Panc1 (cell line): ENCODE results near the gene MGAT5. TPM values are rescaled to one million over a fixed set of nuclear protein-coding genes. Genes with fewer than 3 reads are reported as not detected.

Experiments
- ATAC-seq: fragments of 200-7000 bp; cut with Tn5 transposase; 2 replicates; pipeline ENCODE4 v1.9.1; 2020; ENCODE audit warnings: mild to moderate bottlenecking, moderate library complexity
- BruUV-seq: library from RNA; stranded (reverse); fragments of 400-500 nt; replicated peaks from 2 replicates; lab custom pipeline; 2021; lab: Mats Ljungman, UMichigan
- CTCF ChIA-PET: fragments of 300-600 bp; sonication (Branson Sonifier 250); formaldehyde crosslinking; loops from one replicate; lab custom pipeline; 2022; ENCODE audit warnings: antibody characterized with exemption; lab: Charles Lee
- POLR2A ChIA-PET: fragments of 300-600 bp; sonication (Branson Sonifier 250); formaldehyde crosslinking; loops from one replicate; lab custom pipeline; 2022; ENCODE audit warnings: antibody characterized with exemption; lab: Charles Lee
- DNase-seq: peaks from one replicate; pipeline ENCODE4 v3.0.0-alpha.2; 2010; ENCODE audit warnings: low read depth, low spot score
- H3K27ac ChIP-seq: 2 replicates; pipeline ENCODE4 v1.5.1; 2011; ENCODE audit warnings: mild to moderate bottlenecking, low read length, inconsistent platforms
- H3K27me3 ChIP-seq: fragments of 200-500 bp; sonication (Bioruptor generic); 2 replicates; pipeline ENCODE4 v1.6.0; 2014; ENCODE audit warnings: low read length, inconsistent platforms; ENCODE audit not compliant: control insufficient read depth, insufficient read depth
- H3K36me3 ChIP-seq: fragments of 200-500 bp; sonication (Bioruptor generic); 2 replicates; pipeline ENCODE4 v1.5.1; 2014; ENCODE audit warnings: inconsistent platforms, mild to moderate bottlenecking, low read length, moderate library complexity; ENCODE audit not compliant: control insufficient read depth, insufficient read depth
- H3K4me1 ChIP-seq: 2 replicates; pipeline ENCODE4 v1.5.1; 2011; ENCODE audit warnings: inconsistent platforms, mild to moderate bottlenecking, low read length, moderate library complexity; ENCODE audit not compliant: control insufficient read depth, insufficient read depth
- H3K4me3 ChIP-seq, 2 experiments: 2 replicates each; pipeline ENCODE4 v1.5.1; 2011 to 2012; ENCODE audit warnings: low read depth in 2 of 2, low read length in 2 of 2, mild to moderate bottlenecking in 2 of 2, inconsistent platforms in 1 of 2, moderate library complexity in 1 of 2
- H3K9me3 ChIP-seq: fragments of 200-500 bp; sonication (Bioruptor generic); 2 replicates; pipeline ENCODE4 v1.5.1; 2014; ENCODE audit warnings: low read depth, mild to moderate bottlenecking, inconsistent platforms, low read length, moderate library complexity; ENCODE audit not compliant: control insufficient read depth, insufficient read depth
- POLR2AphosphoS5 ChIP-seq: IDR thresholded peaks from 2 replicates; pipeline ENCODE4 v1.6.1; 2012; ENCODE audit warnings: mild to moderate bottlenecking, low read depth, low read length, moderate library complexity
- SIN3A ChIP-seq: IDR thresholded peaks from 2 replicates; pipeline ENCODE4 v1.6.1; 2012; ENCODE audit warnings: low read depth, mild to moderate bottlenecking, low read length, moderate library complexity, borderline replicate concordance; ENCODE audit not compliant: insufficient read depth
- TCF7L2 ChIP-seq: IDR thresholded peaks from 2 replicates; pipeline ENCODE4 v1.6.1; 2011; ENCODE audit warnings: mild to moderate bottlenecking, low read depth, low read length, inconsistent platforms
- in situ Hi-C: cut with HindIII; loops from 2 replicates; pipeline ENCODE4 v1.10.0; 2016; ENCODE audit warnings: low sequenced_read_pairs, low pct_unique_long_range_greater_than_20kb
- intact Hi-C: fragments of 100-400 bp; cut with micrococcal nuclease; formaldehyde crosslinking; loops from one replicate; pipeline ENCODE4 v1.10.0; 2022; ENCODE audit not compliant: unreplicated experiment
- total RNA-seq: library from RNA; stranded (reverse); gene quantifications from one replicate; pipeline ENCODE4 v1.2.1, GENCODE V29; 2021; ENCODE audit not compliant: unreplicated experiment
- TF ChIP-seq, protein P1 (sequence below), 2 experiments: IDR thresholded peaks; 2 replicates each; pipeline ENCODE4 v1.6.1; 2011 to 2012; ENCODE audit warnings: low read depth in 2 of 2, control low read depth in 1 of 2, low read length in 1 of 2, mild to moderate bottlenecking in 1 of 2, moderate library complexity in 1 of 2; ENCODE audit not compliant: insufficient read depth in 1 of 2
- TF ChIP-seq, protein P2 (sequence below): fragments of 450-650 bp; IDR thresholded peaks from 2 replicates; pipeline ENCODE4 v1.5.1; 2017; ENCODE audit warnings: mild to moderate bottlenecking

The MGAT5 gene
- total RNA-seq, 1 experiment from 2014 or later = 22.1 TPM

DNA sequence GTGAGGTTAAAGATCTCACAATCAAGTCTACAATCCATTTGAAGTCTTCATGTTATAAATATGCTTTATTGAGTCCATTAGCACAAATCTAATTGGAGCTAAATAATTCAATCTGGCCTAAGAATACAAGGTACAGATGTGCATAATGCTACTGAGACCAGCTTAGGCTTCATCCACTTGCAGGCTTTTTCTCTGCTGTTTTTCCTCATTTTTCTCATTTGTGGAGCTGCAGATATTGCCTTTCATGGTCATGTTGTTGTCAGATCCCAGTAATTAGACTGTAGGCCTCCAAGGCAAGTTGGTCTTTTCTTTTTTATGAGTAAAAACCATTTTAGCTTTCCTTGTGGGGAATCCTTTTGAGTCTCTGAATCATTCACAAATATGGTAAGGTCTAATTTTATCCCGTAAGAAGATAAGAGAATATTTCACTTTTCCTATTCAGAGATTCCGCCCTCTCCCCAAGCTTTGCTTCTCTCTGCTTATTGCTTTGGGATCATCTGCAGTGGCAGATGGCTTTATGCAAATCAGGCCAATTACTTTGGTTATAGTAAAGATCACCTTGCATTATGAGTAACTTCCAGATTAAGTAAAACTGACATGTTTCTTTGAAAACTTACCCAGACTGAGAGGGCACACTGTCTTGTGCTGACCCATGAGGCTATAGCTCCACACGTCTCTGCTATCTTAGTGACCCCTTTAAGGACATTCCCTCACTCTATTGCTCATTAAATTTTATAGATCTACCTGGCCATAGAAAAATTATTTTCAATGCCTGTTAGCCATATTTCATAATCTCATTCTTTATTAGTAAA lies 80.9 kb downstream of the MGAT5 start:
- intact Hi-C loops (no loop called here), in situ Hi-C loops (no loop called here)
- ATAC-seq (no peak), DNase-seq (no peak)
- no peak overlapping the region for H3K4me3 ChIP-seq
- no peaks in the 10 kb centered on the region for H3K9me3 ChIP-seq
- no peak overlapping the region for H3K27ac ChIP-seq
- ChIA-PET POLR2A (no interaction called here), CTCF (no interaction called here)
- H3K27me3 ChIP-seq = no peaks in the 10 kb centered on the region
- H3K4me1 ChIP-seq = no peaks in the 10 kb centered on the region
- TF ChIP-seq SIN3A = no peak
- TF ChIP-seq TCF7L2 = no peak
- TF ChIP-seq, protein P1, sequence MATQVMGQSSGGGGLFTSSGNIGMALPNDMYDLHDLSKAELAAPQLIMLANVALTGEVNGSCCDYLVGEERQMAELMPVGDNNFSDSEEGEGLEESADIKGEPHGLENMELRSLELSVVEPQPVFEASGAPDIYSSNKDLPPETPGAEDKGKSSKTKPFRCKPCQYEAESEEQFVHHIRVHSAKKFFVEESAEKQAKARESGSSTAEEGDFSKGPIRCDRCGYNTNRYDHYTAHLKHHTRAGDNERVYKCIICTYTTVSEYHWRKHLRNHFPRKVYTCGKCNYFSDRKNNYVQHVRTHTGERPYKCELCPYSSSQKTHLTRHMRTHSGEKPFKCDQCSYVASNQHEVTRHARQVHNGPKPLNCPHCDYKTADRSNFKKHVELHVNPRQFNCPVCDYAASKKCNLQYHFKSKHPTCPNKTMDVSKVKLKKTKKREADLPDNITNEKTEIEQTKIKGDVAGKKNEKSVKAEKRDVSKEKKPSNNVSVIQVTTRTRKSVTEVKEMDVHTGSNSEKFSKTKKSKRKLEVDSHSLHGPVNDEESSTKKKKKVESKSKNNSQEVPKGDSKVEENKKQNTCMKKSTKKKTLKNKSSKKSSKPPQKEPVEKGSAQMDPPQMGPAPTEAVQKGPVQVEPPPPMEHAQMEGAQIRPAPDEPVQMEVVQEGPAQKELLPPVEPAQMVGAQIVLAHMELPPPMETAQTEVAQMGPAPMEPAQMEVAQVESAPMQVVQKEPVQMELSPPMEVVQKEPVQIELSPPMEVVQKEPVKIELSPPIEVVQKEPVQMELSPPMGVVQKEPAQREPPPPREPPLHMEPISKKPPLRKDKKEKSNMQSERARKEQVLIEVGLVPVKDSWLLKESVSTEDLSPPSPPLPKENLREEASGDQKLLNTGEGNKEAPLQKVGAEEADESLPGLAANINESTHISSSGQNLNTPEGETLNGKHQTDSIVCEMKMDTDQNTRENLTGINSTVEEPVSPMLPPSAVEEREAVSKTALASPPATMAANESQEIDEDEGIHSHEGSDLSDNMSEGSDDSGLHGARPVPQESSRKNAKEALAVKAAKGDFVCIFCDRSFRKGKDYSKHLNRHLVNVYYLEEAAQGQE (IDR thresholded peaks at IDR 0.05; ENCODE audit: insufficient read depth in 1 of 2, low read depth in 2 of 2, low read length in 1 of 2) = no peak
- TF ChIP-seq, protein P2, sequence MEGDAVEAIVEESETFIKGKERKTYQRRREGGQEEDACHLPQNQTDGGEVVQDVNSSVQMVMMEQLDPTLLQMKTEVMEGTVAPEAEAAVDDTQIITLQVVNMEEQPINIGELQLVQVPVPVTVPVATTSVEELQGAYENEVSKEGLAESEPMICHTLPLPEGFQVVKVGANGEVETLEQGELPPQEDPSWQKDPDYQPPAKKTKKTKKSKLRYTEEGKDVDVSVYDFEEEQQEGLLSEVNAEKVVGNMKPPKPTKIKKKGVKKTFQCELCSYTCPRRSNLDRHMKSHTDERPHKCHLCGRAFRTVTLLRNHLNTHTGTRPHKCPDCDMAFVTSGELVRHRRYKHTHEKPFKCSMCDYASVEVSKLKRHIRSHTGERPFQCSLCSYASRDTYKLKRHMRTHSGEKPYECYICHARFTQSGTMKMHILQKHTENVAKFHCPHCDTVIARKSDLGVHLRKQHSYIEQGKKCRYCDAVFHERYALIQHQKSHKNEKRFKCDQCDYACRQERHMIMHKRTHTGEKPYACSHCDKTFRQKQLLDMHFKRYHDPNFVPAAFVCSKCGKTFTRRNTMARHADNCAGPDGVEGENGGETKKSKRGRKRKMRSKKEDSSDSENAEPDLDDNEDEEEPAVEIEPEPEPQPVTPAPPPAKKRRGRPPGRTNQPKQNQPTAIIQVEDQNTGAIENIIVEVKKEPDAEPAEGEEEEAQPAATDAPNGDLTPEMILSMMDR = no peak
- no peak for TF ChIP-seq POLR2AphosphoS5
- no TSS peak for BruUV-seq
- no peaks in the 10 kb centered on the region for H3K36me3 ChIP-seq

DNA sequence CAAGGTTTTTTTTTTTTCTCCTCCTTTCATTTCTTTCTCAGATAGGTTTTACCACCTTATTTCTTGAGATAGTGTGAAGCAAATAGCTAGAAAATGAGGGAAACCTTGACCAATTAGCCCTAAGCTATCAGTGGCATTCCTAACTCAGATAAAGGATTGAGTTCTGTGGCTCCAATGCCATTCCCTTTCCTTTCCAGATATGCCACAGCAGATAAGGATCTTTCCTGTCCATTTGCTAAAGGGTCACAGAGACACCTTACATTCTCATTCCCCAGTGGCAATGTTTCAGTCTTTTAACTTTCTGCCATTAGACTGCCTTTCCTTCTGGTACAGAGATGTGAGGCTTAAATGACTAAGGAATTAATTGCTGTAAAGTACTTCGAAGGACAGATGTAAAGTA lies 81.7 kb downstream of the MGAT5 start:
- no peaks in the 10 kb centered on the region for H3K36me3 ChIP-seq
- ATAC-seq = no peak
- CTCF ChIA-PET = no interaction called here
- TF ChIP-seq, protein P2 = no peak
- TF ChIP-seq TCF7L2 = no peak
- TF ChIP-seq SIN3A = no peak
- no peak for TF ChIP-seq POLR2AphosphoS5
- TF ChIP-seq, protein P1 (IDR thresholded peaks at IDR 0.05; ENCODE audit: insufficient read depth in 1 of 2, low read depth in 2 of 2, low read length in 1 of 2) = no peak
- no peaks in the 10 kb centered on the region for H3K4me1 ChIP-seq
- no peak for DNase-seq
- no peak overlapping the region for H3K27ac ChIP-seq
- H3K27me3 ChIP-seq = no peaks in the 10 kb centered on the region
- intact Hi-C loops (no loop called here), in situ Hi-C loops (no loop called here)
- H3K4me3 ChIP-seq = no peak overlapping the region
- H3K9me3 ChIP-seq = no peaks in the 10 kb centered on the region
- POLR2A ChIA-PET = interaction anchor here (0.7 kb wide), 1 partner anchor 148 kb away, joined by 3 read pairs; no protein-coding TSS in a partner anchor
- BruUV-seq = no TSS peak
